ENCODE data around the gene RBM6. TPM values are rescaled to one million over a fixed set of nuclear protein-coding genes. Genes with fewer than 3 reads are reported as not detected.

The RBM6 gene
- total RNA-seq, 4 donors from 2014 or later = 106 to 182 (median 158) TPM

GRCh38 chr3:50119786-50120185 lies 179.8 kb downstream of the RBM6 start:
- no peak for DNase-seq (ENCODE audit: low spot score in 2 of 2)
- peaks cover 0 to 35% (median 4%) of the 10 kb centered on the region in 4 donors for H3K4me1 ChIP-seq
- no peak overlapping the region for H3K4me3 ChIP-seq
- H3K27me3 ChIP-seq = no peaks in the 10 kb centered on the region
- H3K27ac ChIP-seq = no peak overlapping the region
- TF ChIP-seq CTCF (IDR thresholded peaks at IDR 0.05) (no peak), EP300 (IDR thresholded peaks at IDR 0.05) (no peak), POLR2A (IDR thresholded peaks at IDR 0.05) (no peak)
- no peaks in the 10 kb centered on the region for H3K9me3 ChIP-seq
- WGBS, 2 donors = 78 to 87% methylated on average over 3 of the region's 3 CpGs
- H3K36me3 ChIP-seq = peaks cover 9 to 68% (median 42%) of the 10 kb centered on the region in 3 donors

- TF ChIP-seq EP300 (IDR thresholded peaks at IDR 0.05) (no peak), CTCF (IDR thresholded peaks at IDR 0.05) (no peak), POLR2A (IDR thresholded peaks at IDR 0.05) (no peak)
- WGBS, 2 donors = 76 to 85% methylated on average over 10 of the region's 10 CpGs
- DNase-seq (ENCODE audit: low spot score in 2 of 2) = no peak
These were observed 180.6 kb downstream of the RBM6 start for GRCh38 chr3:50120364-50121071.

GRCh38 chr3:50121072-50122032 lies 181.4 kb downstream of the RBM6 start:
- no peaks in the 10 kb centered on the region for H3K27me3 ChIP-seq
- no peak overlapping the region for H3K27ac ChIP-seq
- peaks cover 0 to 51% (median 5%) of the 10 kb centered on the region in 4 donors for H3K4me1 ChIP-seq
- TF ChIP-seq EP300 (IDR thresholded peaks at IDR 0.05) = peak in 1 of 2 donors; percentile 21
- no peak for TF ChIP-seq POLR2A (IDR thresholded peaks at IDR 0.05)
- peak; percentile 73 to 96 (median 80) for TF ChIP-seq CTCF (IDR thresholded peaks at IDR 0.05)
- DNase-seq (ENCODE audit: low spot score in 2 of 2) = peak; percentile 28 to 57
- 27 to 31% methylated on average over 11 to 12 of the region's 13 CpGs for WGBS, 2 donors
- H3K4me3 ChIP-seq = no peak overlapping the region
- H3K36me3 ChIP-seq = peaks cover 2 to 52% (median 26%) of the 10 kb centered on the region in 3 donors
- no peaks in the 10 kb centered on the region for H3K9me3 ChIP-seq

More at GRCh38 chr3:50120364-50121071, 180.6 kb downstream of the RBM6 start:
- Histone ChIP-seq H3K4me3 (no peak overlapping the region), H3K9me3 (no peaks in the 10 kb centered on the region), H3K27me3 (no peaks in the 10 kb centered on the region), H3K36me3 (peaks cover 4 to 60% (median 34%) of the 10 kb centered on the region in 3 donors), H3K27ac (no peak overlapping the region), H3K4me1 (peaks cover 0 to 42% (median 4%) of the 10 kb centered on the region in 4 donors)

GRCh38 chr3:50122071-50122470 lies 182.1 kb downstream of the RBM6 start:
- TF ChIP-seq POLR2A (IDR thresholded peaks at IDR 0.05) (no peak), CTCF (IDR thresholded peaks at IDR 0.05) (no peak), EP300 (IDR thresholded peaks at IDR 0.05) (no peak)
- no peak for DNase-seq (ENCODE audit: low spot score in 2 of 2)
- Histone ChIP-seq H3K4me3 (no peak overlapping the region), H3K9me3 (no peaks in the 10 kb centered on the region), H3K27me3 (no peaks in the 10 kb centered on the region), H3K4me1 (peaks cover 0 to 57% (median 7%) of the 10 kb centered on the region in 4 donors), H3K27ac (no peak overlapping the region), H3K36me3 (peaks cover 0 to 45% (median 19%) of the 10 kb centered on the region in 3 donors)
- WGBS, 2 donors = 62 to 71% methylated on average over 2 of the region's 2 CpGs

All from tibial nerve (tissue), 4 donors.